A673 (cell line): ENCODE measurements around the gene GIPC2. TPM values are rescaled to one million over a fixed set of nuclear protein-coding genes. Genes with fewer than 3 reads are reported as not detected.

ENCODE experiments used
- BruUV-seq: library from RNA; stranded (reverse); fragments of 400-500 nt; replicated peaks from 2 replicates; lab custom pipeline; 2021; lab: Mats Ljungman, UMichigan
- CTCF ChIA-PET: fragments of 300-600 bp; sonication (Branson Sonifier 250); formaldehyde crosslinking; loops from one replicate; lab custom pipeline; 2022; ENCODE audit warnings: antibody characterized with exemption; lab: Charles Lee
- POLR2A ChIA-PET: fragments of 300-600 bp; sonication (Branson Sonifier 250); formaldehyde crosslinking; loops from one replicate; lab custom pipeline; 2022; ENCODE audit warnings: antibody characterized with exemption; ENCODE audit not compliant: low non-redundant PET; lab: Charles Lee
- DNase-seq: peaks from one replicate; pipeline ENCODE4 v3.0.0-alpha.2; 2015; ENCODE audit warnings: low spot score
- H3K27ac ChIP-seq: fragments of 200-600 bp; sonication (generic); 2 replicates; pipeline ENCODE4 v1.5.1; 2016; ENCODE audit warnings: mixed run types, low read depth, mild to moderate bottlenecking, mixed read lengths, antibody characterized with exemption, low read length; ENCODE audit not compliant: poor library complexity, severe bottlenecking
- H3K27me3 ChIP-seq: fragments of 200-600 bp; sonication (generic); replicated peaks from 2 replicates; pipeline ENCODE4 v1.6.1; 2017; ENCODE audit warnings: mixed run types, low read depth, mild to moderate bottlenecking, mixed read lengths, antibody characterized with exemption, low read length; ENCODE audit not compliant: insufficient read depth, poor library complexity
- H3K36me3 ChIP-seq: fragments of 200-600 bp; sonication (generic); 2 replicates; pipeline ENCODE4 v1.6.1; 2016; ENCODE audit warnings: mixed run types, mild to moderate bottlenecking, mixed read lengths, antibody characterized with exemption, low read length; ENCODE audit not compliant: insufficient read depth, poor library complexity, severe bottlenecking
- H3K4me1 ChIP-seq: fragments of 200-600 bp; sonication (generic); 2 replicates; pipeline ENCODE4 v1.6.1; 2017; ENCODE audit warnings: mixed run types, mild to moderate bottlenecking, mixed read lengths, antibody characterized with exemption, low read length; ENCODE audit not compliant: insufficient read depth, poor library complexity, severe bottlenecking
- H3K4me3 ChIP-seq: fragments of 200-600 bp; sonication (generic); 2 replicates; pipeline ENCODE4 v1.5.1; 2016; ENCODE audit warnings: low read depth, mixed run types, mild to moderate bottlenecking, mixed read lengths, low read length; ENCODE audit not compliant: poor library complexity, severe bottlenecking
- H3K9me3 ChIP-seq: fragments of 200-600 bp; sonication (generic); 2 replicates; pipeline ENCODE4 v1.6.1; 2016; ENCODE audit warnings: mixed run types, low read depth, mild to moderate bottlenecking, mixed read lengths, antibody characterized with exemption, low read length; ENCODE audit not compliant: poor library complexity, severe bottlenecking
- CTCF ChIP-seq: fragments of 300-800, 200-600 bp; sonication (generic); conservative IDR thresholded peaks from 2 replicates; pipeline ENCODE4 v1.5.1; 2017; ENCODE audit warnings: low read depth, mild to moderate bottlenecking, antibody characterized with exemption, low read length, moderate library complexity, mixed read lengths
- EZH2 ChIP-seq: fragments of 200-600 bp; sonication (generic); IDR thresholded peaks from 2 replicates; pipeline ENCODE4 v1.6.1; 2017; ENCODE audit warnings: borderline replicate concordance, low read depth, mild to moderate bottlenecking, mixed read lengths, antibody characterized with exemption, low read length; ENCODE audit not compliant: poor library complexity, severe bottlenecking
- intact Hi-C: fragments of 100-400 bp; cut with micrococcal nuclease; formaldehyde crosslinking; loops from one replicate; pipeline ENCODE4 v1.10.0; 2022; ENCODE audit not compliant: unreplicated experiment
- total RNA-seq: library from RNA; stranded (reverse); gene quantifications from 2 replicates; pipeline ENCODE4 v1.2.3, GENCODE V29; 2021

GIPC2 gene
- total RNA-seq, 1 experiment from 2014 or later = not detected

GRCh38 chr1:78091886-78092285 is 46.1 kb downstream of the GIPC2 start:
- intact Hi-C loops = no loop called here
- ChIA-PET CTCF (no interaction called here), POLR2A (no interaction called here)
- no peak overlapping the region for H3K4me3 ChIP-seq
- no peak overlapping the region for H3K27ac ChIP-seq
- no TSS peak for BruUV-seq
- H3K36me3 ChIP-seq = no peaks in the 10 kb centered on the region
- no peak for TF ChIP-seq CTCF
- TF ChIP-seq EZH2 = no peak
- no peak for DNase-seq
- H3K4me1 ChIP-seq = no peaks in the 10 kb centered on the region
- H3K27me3 ChIP-seq = no peaks in the 10 kb centered on the region
- no peaks in the 10 kb centered on the region for H3K9me3 ChIP-seq

- no peak for TF ChIP-seq EZH2
- TF ChIP-seq CTCF = no peak
- POLR2A ChIA-PET = interaction anchor here (0.6 kb wide), 1 partner anchor 375 kb away, joined by 3 read pairs; no protein-coding TSS in a partner anchor
- H3K27ac ChIP-seq = no peak overlapping the region
- CTCF ChIA-PET = no interaction called here
- H3K4me1 ChIP-seq = no peaks in the 10 kb centered on the region
- H3K36me3 ChIP-seq = no peaks in the 10 kb centered on the region
- BruUV-seq = no TSS peak
- DNase-seq = no peak
- H3K9me3 ChIP-seq = no peaks in the 10 kb centered on the region
- intact Hi-C loops = no loop called here
- H3K4me3 ChIP-seq = no peak overlapping the region
- H3K27me3 ChIP-seq = no peaks in the 10 kb centered on the region
Observed at GRCh38 chr1:78092643-78093042, 46.9 kb downstream of the GIPC2 start.

- POLR2A ChIA-PET = no interaction called here
- H3K4me1 ChIP-seq = no peaks in the 10 kb centered on the region
- H3K27ac ChIP-seq = no peak overlapping the region
- no TSS peak for BruUV-seq
- H3K9me3 ChIP-seq = no peaks in the 10 kb centered on the region
- CTCF ChIA-PET = no interaction called here
- no peak for DNase-seq
- no peak for TF ChIP-seq EZH2
- no peak for TF ChIP-seq CTCF
- no peak overlapping the region for H3K4me3 ChIP-seq
- no peaks in the 10 kb centered on the region for H3K27me3 ChIP-seq
- H3K36me3 ChIP-seq = no peaks in the 10 kb centered on the region
- intact Hi-C loops = no loop called here
Observed at GRCh38 chr1:78093560-78093959, 47.8 kb downstream of the GIPC2 start.
